IPS DF 4.7 (cell line): ENCODE results near the gene NHLRC1.

Experiments
- DNase-seq: peaks from one replicate; pipeline ENCODE4 v3.0.0-alpha.2; 2013; ENCODE audit warnings: low spot score; ENCODE audit errors: extremely low read depth

NHLRC1 gene

GRCh38 chr6:18139935-18140621 lies 17.6 kb upstream of the NHLRC1 start:
- no peak for DNase-seq

GRCh38 chr6:18138906-18139305 lies 16.4 kb upstream of the NHLRC1 start:
- no peak for DNase-seq

GRCh38 chr6:18136260-18136659 lies 13.8 kb upstream of the NHLRC1 start:
- no peak for DNase-seq

GRCh38 chr6:18135171-18135570 lies 12.7 kb upstream of the NHLRC1 start:
- DNase-seq: no peak

- DNase-seq: no peak
These were observed 9.9 kb upstream of the NHLRC1 start for GRCh38 chr6:18132346-18132745.

GRCh38 chr6:18126121-18126520 lies 3.6 kb upstream of the NHLRC1 start:
- DNase-seq: no peak

- DNase-seq: no peak
These were observed 823 bp downstream of the NHLRC1 start for GRCh38 chr6:18121580-18122127.

GRCh38 chr6:18119236-18119635 lies 3.2 kb downstream of the NHLRC1 start:
- no peak for DNase-seq

GRCh38 chr6:18118330-18118729 lies 4.1 kb downstream of the NHLRC1 start:
- DNase-seq: no peak

- no peak for DNase-seq
These were observed 5.3 kb downstream of the NHLRC1 start for GRCh38 chr6:18117136-18117535.

GRCh38 chr6:18115356-18115755 lies 7.1 kb downstream of the NHLRC1 start:
- no peak for DNase-seq

- DNase-seq: no peak
These were observed 12.3 kb downstream of the NHLRC1 start for GRCh38 chr6:18110162-18110561.

GRCh38 chr6:18107061-18107460 lies 15.4 kb downstream of the NHLRC1 start:
- DNase-seq: no peak

GRCh38 chr6:18102783-18103509 lies 19.5 kb downstream of the NHLRC1 start:
- DNase-seq: no peak

GRCh38 chr6:18101873-18102272 lies 20.6 kb downstream of the NHLRC1 start:
- no peak for DNase-seq

- DNase-seq: no peak
These were observed 21.2 kb downstream of the NHLRC1 start for GRCh38 chr6:18101271-18101670.

- DNase-seq: no peak
These were observed 22.2 kb downstream of the NHLRC1 start for GRCh38 chr6:18100296-18100695.

GRCh38 chr6:18099511-18099910 lies 23.0 kb downstream of the NHLRC1 start:
- no peak for DNase-seq

GRCh38 chr6:18096423-18096822 lies 26.1 kb downstream of the NHLRC1 start:
- DNase-seq: no peak

GRCh38 chr6:18091382-18091781 lies 31.1 kb downstream of the NHLRC1 start:
- no peak for DNase-seq

GRCh38 chr6:18090349-18090786 lies 32.1 kb downstream of the NHLRC1 start:
- no peak for DNase-seq

GRCh38 chr6:18088419-18089296 lies 33.8 kb downstream of the NHLRC1 start:
- no peak for DNase-seq
